Right atrium auricular region (tissue), 2 donors: ENCODE results near the gene ZDHHC16. TPM values are rescaled to one million over a fixed set of nuclear protein-coding genes. Genes with fewer than 3 reads are reported as not detected.

ENCODE experiments used
- DNase-seq: peaks from one replicate; pipeline ENCODE4 v3.0.0-alpha.2; 2019; ENCODE audit warnings: low spot score
- H3K27ac ChIP-seq, 2 donors: fragments of 200-600 bp; sonication (generic); 1 replicate in 1 of 2; 2 replicates in 1 of 2; pipeline ENCODE4 v1.5.1; 2016 to 2019
- H3K27me3 ChIP-seq, 2 donors: fragments of 200-600 bp; sonication (generic); one replicate each; pipeline versions ENCODE4 v1.5.1 to v1.6.0; 2017 to 2019
- H3K36me3 ChIP-seq: fragments of 200-600 bp; sonication (generic); one replicate; pipeline ENCODE4 v1.5.1; 2016
- H3K4me1 ChIP-seq, 2 donors: fragments of 200-600 bp; sonication (generic); one replicate each; pipeline versions ENCODE4 v1.5.1 to v1.6.0; 2017 to 2019
- H3K4me3 ChIP-seq, 2 donors: fragments of 200-600 bp; sonication (generic); 1 replicate in 1 of 2; 2 replicates in 1 of 2; pipeline ENCODE4 v1.5.1; 2017 to 2019; ENCODE audit warnings: mild to moderate bottlenecking in 1 of 2, moderate library complexity in 1 of 2
- H3K9me3 ChIP-seq, 2 donors: fragments of 200-600 bp; sonication (generic); one replicate each; pipeline ENCODE4 v1.5.1; 2019
- CTCF ChIP-seq, 2 donors: fragments of 200-600 bp; sonication (generic); IDR thresholded peaks; one replicate each; pipeline ENCODE4 v1.5.1; 2019; ENCODE audit warnings: antibody characterized with exemption in 2 of 2
- total RNA-seq, 2 donors: library from RNA; depleted of rRNA; stranded (reverse); fragments of >200 nt; gene quantifications; one replicate each; pipeline ENCODE4 v1.1.0, GENCODE V29; 2016

ZDHHC16 gene
- total RNA-seq, 2 donors from 2014 or later = 28.2 to 39.0 TPM

GRCh38 chr10:97494863-97495506 is 49.0 kb downstream of the ZDHHC16 start:
- Histone ChIP-seq H3K27me3 (no peaks in the 10 kb centered on the region), H3K9me3 (no peaks in the 10 kb centered on the region), H3K4me3 (no peak overlapping the region), H3K4me1 (peaks cover 0 to 59% of the 10 kb centered on the region in 2 donors), H3K36me3 (no peaks in the 10 kb centered on the region), H3K27ac (peak overlapping the region; percentile 57 to 59)
- no peak for DNase-seq
- TF ChIP-seq CTCF (IDR thresholded peaks at IDR 0.05) = no peak

GRCh38 chr10:97497572-97498075 is 51.6 kb downstream of the ZDHHC16 start:
- Histone ChIP-seq H3K9me3 (no peaks in the 10 kb centered on the region), H3K36me3 (no peaks in the 10 kb centered on the region), H3K27ac (peak overlapping the region; percentile 96 to 97), H3K4me3 (peak overlapping the region; percentile 86 to 88), H3K27me3 (no peaks in the 10 kb centered on the region), H3K4me1 (peaks cover 0 to 53% of the 10 kb centered on the region in 2 donors)
- TF ChIP-seq CTCF (IDR thresholded peaks at IDR 0.05) = no peak
- peak; percentile 87 for DNase-seq

- Histone ChIP-seq H3K36me3 (no peaks in the 10 kb centered on the region), H3K4me3 (peak within 1 kb of the TSS; percentile 86 to 88), H3K27me3 (no peaks in the 10 kb centered on the region), H3K9me3 (no peaks in the 10 kb centered on the region), H3K4me1 (peaks cover 0 to 49% of the 10 kb centered on the region in 2 donors), H3K27ac (peak within 1 kb of the TSS; percentile 96 to 97)
- TF ChIP-seq CTCF (IDR thresholded peaks at IDR 0.05) = no peak
- peak; percentile 99 for DNase-seq
Measured at GRCh38 chr10:97498076-97498840, 52.3 kb downstream of the ZDHHC16 start, which contains the start of gene MMS19. MMS19 (minus strand) TSS chr10:97498422; CDS start chr10:97498384, 38 bp downstream.

- H3K27ac ChIP-seq = peak within 1 kb of the TSS; percentile 96 to 97
- peak in 1 of 2 donors; percentile 33 for TF ChIP-seq CTCF (IDR thresholded peaks at IDR 0.05)
- H3K9me3 ChIP-seq = no peaks in the 10 kb centered on the region
- H3K4me1 ChIP-seq = peaks cover 0 to 50% of the 10 kb centered on the region in 2 donors
- peak within 1 kb of the TSS; percentile 86 to 88 for H3K4me3 ChIP-seq
- no peak for DNase-seq
- H3K27me3 ChIP-seq = no peaks in the 10 kb centered on the region
- no peaks in the 10 kb centered on the region for H3K36me3 ChIP-seq
Measured at GRCh38 chr10:97498841-97499560, 53.0 kb downstream of the ZDHHC16 start, which contains the start of gene UBTD1. UBTD1 (plus strand) TSS chr10:97498924; CDS start chr10:97499204, 280 bp downstream.

- H3K4me3 ChIP-seq = peak overlapping the region; percentile 86 to 88
- H3K27ac ChIP-seq = peak overlapping the region; percentile 96 to 97
- no peaks in the 10 kb centered on the region for H3K27me3 ChIP-seq
- H3K4me1 ChIP-seq = peaks cover 0 to 43% of the 10 kb centered on the region in 2 donors
- no peaks in the 10 kb centered on the region for H3K36me3 ChIP-seq
- no peak for TF ChIP-seq CTCF (IDR thresholded peaks at IDR 0.05)
- no peaks in the 10 kb centered on the region for H3K9me3 ChIP-seq
- DNase-seq = peak; percentile 83
Measured at GRCh38 chr10:97499561-97500296, 53.8 kb downstream of the ZDHHC16 start.
